Cerebellar nuclear complex (tissue), 1 donor: Measurements from ENCODE around the gene UBE2M.
"Not testable (repeated sequence)": the region's sequence is repeated elsewhere in the genome, so short reads cannot be mapped to it uniquely, and the experiment has no call there.

ENCODE experiments used
- DNase-seq, 2 experiments: peaks; one replicate each; lab custom pipeline; 2025; lab: John Stamatoyannopoulos, UW

Gene UBE2M

GRCh38 chr19:58558066-58558622, at the start of gene UBE2M:
Gene UBE2M, minus strand, starts transcription at chr19:58558611. Its CDS starts 230 bp downstream, at chr19:58558381.
- no peak for DNase-seq

- not testable (repeated sequence) for DNase-seq
These were observed 48.8 kb upstream of the UBE2M start for GRCh38 chr19:58607213-58607612.

DNA sequence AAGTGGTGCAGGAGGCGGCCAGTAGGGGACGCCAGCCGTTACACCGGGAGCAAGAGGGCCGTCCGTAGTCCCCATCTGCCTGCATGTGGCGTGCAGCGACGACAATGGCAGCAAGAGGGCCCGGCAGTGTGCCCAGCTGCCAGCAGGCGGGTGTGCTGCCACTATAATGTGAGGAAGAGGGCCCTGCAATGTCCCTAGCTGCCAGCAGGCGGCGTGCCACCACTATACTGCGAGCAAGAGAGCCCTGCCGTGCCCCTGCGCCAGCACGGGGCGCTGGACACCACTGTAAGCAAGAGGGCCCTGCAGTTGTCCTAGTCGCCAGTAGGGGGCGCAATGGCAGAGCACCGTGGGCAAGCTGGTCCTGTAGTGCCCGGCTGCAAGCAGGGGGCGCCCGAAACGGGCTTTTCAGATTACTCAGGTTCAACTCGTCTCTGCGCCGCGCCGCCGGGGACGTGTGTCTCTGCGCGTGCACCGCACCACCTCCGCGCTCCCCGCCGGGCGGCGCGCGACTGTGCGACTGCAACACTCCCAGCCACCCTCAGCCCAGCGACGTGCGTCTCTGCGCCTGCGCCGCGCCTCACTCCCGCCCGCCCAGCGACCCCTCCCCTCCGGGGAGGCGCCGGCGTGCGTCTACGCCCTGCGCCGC, 48.0 kb upstream of the UBE2M start:
- DNase-seq: not testable (repeated sequence)

- DNase-seq: no peak
These were observed 27.8 kb upstream of the UBE2M start for GRCh38 chr19:58586133-58586765.

GRCh38 chr19:58585442-58586132, 27.2 kb upstream of the UBE2M start:
- no peak for DNase-seq

DNA sequence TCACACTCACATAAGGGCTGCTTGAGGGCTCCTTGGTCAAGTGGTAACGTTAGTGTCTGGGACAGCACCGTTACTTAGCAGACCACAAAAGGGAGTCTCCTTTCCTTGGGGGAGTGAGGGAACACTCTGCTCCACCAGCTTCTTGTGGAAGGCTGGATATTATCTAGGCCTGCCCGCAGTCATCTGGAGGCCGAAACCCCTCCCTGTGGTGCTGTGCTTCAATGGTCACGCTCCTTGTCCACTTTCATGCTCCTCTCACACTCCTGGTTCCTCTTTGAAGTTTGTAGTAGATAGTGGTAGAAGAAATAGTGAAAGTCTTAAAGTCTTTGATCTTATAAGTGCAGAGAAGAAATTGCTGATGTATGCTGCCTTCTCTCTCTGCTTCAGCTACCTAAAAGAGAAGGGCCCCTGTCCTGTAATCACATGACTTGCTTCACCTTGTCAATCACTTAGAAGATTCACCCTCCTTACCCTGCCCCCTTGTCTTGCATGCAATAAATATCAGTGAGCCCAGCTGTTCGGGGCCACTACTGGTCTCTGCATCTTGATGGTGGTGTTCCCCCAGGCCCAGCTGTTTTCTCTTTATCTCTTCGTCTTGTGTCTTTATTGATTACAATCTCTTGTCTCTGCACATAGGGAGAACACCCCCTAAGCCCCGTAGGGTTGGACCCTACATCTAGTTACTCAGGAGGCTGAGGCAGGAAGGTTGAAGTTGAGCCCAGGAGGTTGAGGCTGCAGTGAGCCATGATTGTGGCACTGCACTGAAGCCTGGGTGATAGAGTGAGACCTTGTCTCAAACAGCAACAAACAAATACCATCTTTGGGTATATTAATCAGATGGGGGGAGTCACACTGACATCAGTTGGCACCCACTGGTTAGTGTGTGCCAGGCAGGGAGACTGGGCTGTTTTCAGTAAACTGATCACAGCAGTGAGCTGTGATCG, 26.4 kb upstream of the UBE2M start:
- no peak for DNase-seq

GRCh38 chr19:58582985-58583384, 24.6 kb upstream of the UBE2M start:
- no peak for DNase-seq

GRCh38 chr19:58581227-58582141, 23.1 kb upstream of the UBE2M start:
- no peak for DNase-seq

- no peak for DNase-seq
These were observed 21.2 kb upstream of the UBE2M start for GRCh38 chr19:58579473-58580142.

GRCh38 chr19:58578012-58578925, 19.9 kb upstream of the UBE2M start:
- DNase-seq: no peak

DNA sequence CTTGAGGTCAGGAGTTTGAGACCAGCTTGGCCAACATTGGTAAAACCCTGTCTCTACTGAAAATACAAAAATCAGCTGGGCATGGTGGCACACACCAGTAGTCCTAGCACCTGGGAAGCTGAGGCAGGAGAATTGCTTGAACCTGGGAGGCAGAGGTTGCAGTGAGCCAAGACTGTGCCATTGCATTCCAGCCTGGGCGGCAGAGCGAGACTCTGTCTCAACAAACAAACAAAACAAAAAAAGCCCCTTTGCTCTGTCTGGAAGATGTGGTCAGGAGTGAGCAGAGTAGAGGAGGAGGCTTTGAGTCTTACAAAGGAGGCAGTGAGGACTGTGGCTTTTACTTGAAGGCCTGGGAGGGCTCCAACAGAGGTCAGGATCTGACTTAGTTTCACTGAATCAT, 19.2 kb upstream of the UBE2M start:
- not testable (repeated sequence) for DNase-seq

GRCh38 chr19:58575183-58576041, 17.0 kb upstream of the UBE2M start:
- no peak for DNase-seq

DNA sequence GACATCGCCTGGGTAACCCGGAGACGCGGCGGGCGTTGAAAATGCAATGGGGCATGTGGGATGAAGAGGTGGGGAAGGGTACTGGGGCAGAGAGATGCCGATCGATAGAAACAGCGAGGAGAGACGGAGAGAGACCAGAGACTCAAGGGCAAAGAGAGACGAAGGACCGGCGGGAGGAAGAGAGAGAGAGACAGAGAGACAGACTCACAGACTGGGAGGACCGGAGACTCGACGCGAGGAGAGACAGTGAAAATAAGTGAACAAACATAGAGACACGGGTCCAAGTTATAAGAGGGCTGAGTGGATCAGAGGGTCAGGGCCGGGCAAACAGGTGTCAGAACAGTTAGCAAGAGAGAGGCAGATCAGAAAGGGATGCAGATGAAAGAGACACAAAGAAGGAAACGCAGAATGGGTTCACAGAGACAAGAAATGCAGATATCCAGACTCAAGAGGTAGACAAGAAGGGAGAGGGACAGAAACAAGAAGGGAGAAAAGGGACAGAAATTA, 15.3 kb upstream of the UBE2M start:
- no peak for DNase-seq

DNA sequence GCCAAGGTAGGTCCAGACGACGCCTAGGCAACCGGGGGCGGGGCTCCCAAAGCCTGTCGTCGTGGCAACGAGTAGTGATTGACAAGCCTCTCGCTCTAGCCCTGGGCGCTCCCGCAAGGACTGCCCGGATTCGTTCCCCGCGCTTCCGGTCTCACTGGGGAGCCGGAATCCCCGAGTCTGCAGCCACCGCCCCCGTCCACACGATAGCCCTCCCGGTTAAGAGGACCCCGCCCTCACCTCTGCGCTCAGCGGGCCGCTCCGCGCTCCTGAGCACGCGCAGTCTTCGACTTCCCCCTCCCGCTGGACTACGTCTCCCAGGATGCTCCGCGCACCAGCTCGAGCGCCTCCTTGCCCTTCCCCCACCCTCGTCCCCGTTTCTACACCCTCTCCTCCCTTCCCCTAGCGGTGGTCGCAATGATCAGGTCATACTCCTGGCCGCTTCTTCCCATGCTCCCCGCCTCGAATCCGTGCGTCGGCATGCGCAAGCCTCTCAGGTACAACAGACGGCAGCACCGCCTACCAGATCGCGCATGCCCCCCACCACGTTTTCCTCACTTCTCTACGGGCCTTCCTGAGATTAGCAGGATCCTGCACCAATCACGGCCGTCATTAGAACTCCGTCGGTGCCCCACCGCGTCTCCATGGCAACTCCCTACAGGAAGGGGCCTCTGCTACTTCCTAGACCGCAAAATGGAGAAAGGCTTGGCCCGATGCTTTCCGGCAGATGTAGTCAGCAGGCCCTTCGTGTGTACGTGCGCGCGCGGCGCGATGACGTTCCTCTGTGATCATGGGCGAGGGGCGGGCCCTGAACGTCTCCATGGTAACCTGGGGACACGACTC, 14.6 kb upstream of the UBE2M start, which contains the start of gene MZF1:
TSS of gene MZF1 (minus strand) at position 518 of the 840 bp plus-strand sequence. CDS start 1,946 bp downstream, outside the sequence.
- DNase-seq: no peak

GRCh38 chr19:58572026-58572817, 13.8 kb upstream of the UBE2M start:
- DNase-seq: no peak

GRCh38 chr19:58571575-58571947, 13.2 kb upstream of the UBE2M start:
- DNase-seq: no peak
